Endodermal cell (in vitro differentiated cells): ENCODE data around the gene S100A4. TPM values are rescaled to one million over a fixed set of nuclear protein-coding genes. Genes with fewer than 3 reads are reported as not detected.
A peak's percentile ranks its signal among the peaks of the same experiment; 100 is the strongest.

Source experiments
- DNase-seq: peaks from one replicate; pipeline ENCODE4 v3.0.0-alpha.2; 2017
- H3K27ac ChIP-seq: 2 replicates; pipeline ENCODE4 v1.5.1; 2013; ENCODE audit warnings: mild to moderate bottlenecking, low read depth, low read length, moderate library complexity
- H3K27me3 ChIP-seq: 2 replicates; pipeline ENCODE4 v1.6.1; 2013; ENCODE audit warnings: mild to moderate bottlenecking, low read length, moderate library complexity; ENCODE audit not compliant: insufficient read depth, control insufficient read depth, poor library complexity, severe bottlenecking
- H3K36me3 ChIP-seq: 2 replicates; pipeline ENCODE4 v1.7.0; 2013; ENCODE audit warnings: mild to moderate bottlenecking, low read length, moderate library complexity; ENCODE audit not compliant: control insufficient read depth, insufficient read depth
- H3K4me1 ChIP-seq: one replicate; pipeline ENCODE4 v1.7.0; 2013; ENCODE audit warnings: low read length; ENCODE audit not compliant: control insufficient read depth, insufficient read depth
- H3K4me3 ChIP-seq: 2 replicates; pipeline ENCODE4 v1.5.1; 2013; ENCODE audit warnings: mild to moderate bottlenecking, low read length, moderate library complexity
- H3K9ac ChIP-seq: 2 replicates; pipeline ENCODE4 v1.6.1; 2013; ENCODE audit warnings: mild to moderate bottlenecking, low read length, moderate library complexity; ENCODE audit not compliant: poor library complexity, severe bottlenecking; ENCODE audit errors: extremely low read depth
- H3K9me3 ChIP-seq: 2 replicates; pipeline ENCODE4 v1.6.1; 2013; ENCODE audit warnings: mild to moderate bottlenecking, low read length, moderate library complexity; ENCODE audit not compliant: control insufficient read depth
- H3K27ac Mint-ChIP-seq: 2 replicates; pipeline ENCODE4 v1.8.0; 2020; ENCODE audit warnings: mixed read lengths
- H3K27me3 Mint-ChIP-seq: 2 replicates; pipeline ENCODE4 v1.8.0; 2021; ENCODE audit warnings: mild to moderate bottlenecking, mixed read lengths; ENCODE audit not compliant: insufficient read depth
- H3K36me3 Mint-ChIP-seq: 2 replicates; pipeline ENCODE4 v1.8.0; 2020; ENCODE audit warnings: low read depth, mixed read lengths
- H3K4me1 Mint-ChIP-seq: 2 replicates; pipeline ENCODE4 v1.8.0; 2020; ENCODE audit warnings: mixed read lengths
- H3K4me3 Mint-ChIP-seq: 2 replicates; pipeline ENCODE4 v1.8.0; 2020; ENCODE audit warnings: mild to moderate bottlenecking, moderate library complexity, mixed read lengths
- H3K9me3 Mint-ChIP-seq: 2 replicates; pipeline ENCODE4 v1.8.0; 2020; ENCODE audit warnings: mild to moderate bottlenecking, mixed read lengths
- WGBS, 2 experiments: methylation state at CpG; one replicate each; pipeline versions ENCODE4 v1.1.5 to v1.1.7; 2013; ENCODE audit warnings: missing lambda C conversion rate in 2 of 2, mixed read lengths in 1 of 2; ENCODE audit not compliant: insufficient coverage in 1 of 2, insufficient read length in 1 of 2; 5-methylcytosine and 5-hydroxymethylcytosine counted together
- total RNA-seq, 2 donors: library from RNA; stranded (reverse); fragmentation: NEBNext Ultra II Directional in 1 of 2; extraction: Animal tissue kit (Norgen Biotek cat#: 25700) in 1 of 2; gene quantifications; 2 replicates in 1 of 2; 3 replicates in 1 of 2; pipeline ENCODE4 v1.2.1, GENCODE V29; 2021
- TF ChIP-seq, protein P1 (sequence below): fragments of 200-600 bp; sonication (generic); conservative IDR thresholded peaks from 2 replicates; pipeline ENCODE4 v1.5.0; 2021; ENCODE audit warnings: antibody characterized with exemption, mild to moderate bottlenecking

S100A4 gene
- total RNA-seq, 2 donors from 2014 or later, result 4.9 to 6.2 TPM

DNA sequence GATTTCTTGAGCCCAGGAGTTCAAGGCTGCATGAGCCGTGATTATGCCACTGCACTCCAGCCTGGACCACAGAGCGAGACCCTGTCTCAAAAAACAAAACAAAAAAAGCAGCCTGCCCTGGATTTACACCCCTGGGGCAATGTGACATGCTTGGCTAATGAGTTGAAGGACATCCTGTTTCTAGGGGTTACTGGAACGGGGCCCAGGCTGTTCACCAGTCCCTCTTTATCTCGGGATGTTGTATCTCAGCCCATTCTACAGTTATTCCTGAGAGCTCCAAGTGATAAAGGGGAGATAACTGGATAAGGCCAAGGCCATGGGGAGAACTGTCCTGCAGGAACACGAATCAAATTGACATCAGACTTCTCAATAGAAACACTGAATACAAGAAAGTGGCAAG, 41.7 kb upstream of the S100A4 start:
- H3K9me3 ChIP-seq, result no peaks in the 10 kb centered on the region
- 87 to 93% methylated on average over 4 to 5 of the region's 5 CpGs for WGBS, 2 experiments
- Mint-ChIP-seq H3K27ac (no peak overlapping the region), H3K27me3 (no peaks in the 10 kb centered on the region), H3K4me1 (peaks cover 32% of the 10 kb centered on the region), H3K4me3 (no peak overlapping the region), H3K9me3 (peaks cover 1% of the 10 kb centered on the region), H3K36me3 (no peaks in the 10 kb centered on the region)
- TF ChIP-seq, protein P1, sequence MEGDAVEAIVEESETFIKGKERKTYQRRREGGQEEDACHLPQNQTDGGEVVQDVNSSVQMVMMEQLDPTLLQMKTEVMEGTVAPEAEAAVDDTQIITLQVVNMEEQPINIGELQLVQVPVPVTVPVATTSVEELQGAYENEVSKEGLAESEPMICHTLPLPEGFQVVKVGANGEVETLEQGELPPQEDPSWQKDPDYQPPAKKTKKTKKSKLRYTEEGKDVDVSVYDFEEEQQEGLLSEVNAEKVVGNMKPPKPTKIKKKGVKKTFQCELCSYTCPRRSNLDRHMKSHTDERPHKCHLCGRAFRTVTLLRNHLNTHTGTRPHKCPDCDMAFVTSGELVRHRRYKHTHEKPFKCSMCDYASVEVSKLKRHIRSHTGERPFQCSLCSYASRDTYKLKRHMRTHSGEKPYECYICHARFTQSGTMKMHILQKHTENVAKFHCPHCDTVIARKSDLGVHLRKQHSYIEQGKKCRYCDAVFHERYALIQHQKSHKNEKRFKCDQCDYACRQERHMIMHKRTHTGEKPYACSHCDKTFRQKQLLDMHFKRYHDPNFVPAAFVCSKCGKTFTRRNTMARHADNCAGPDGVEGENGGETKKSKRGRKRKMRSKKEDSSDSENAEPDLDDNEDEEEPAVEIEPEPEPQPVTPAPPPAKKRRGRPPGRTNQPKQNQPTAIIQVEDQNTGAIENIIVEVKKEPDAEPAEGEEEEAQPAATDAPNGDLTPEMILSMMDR, result no peak
- no peak for DNase-seq
- no peak overlapping the region for H3K27ac ChIP-seq
- H3K4me1 ChIP-seq, result peaks cover 7% of the 10 kb centered on the region
- H3K36me3 ChIP-seq, result no peaks in the 10 kb centered on the region
- H3K4me3 ChIP-seq, result no peak overlapping the region
- H3K27me3 ChIP-seq, result no peaks in the 10 kb centered on the region
- no peak overlapping the region for H3K9ac ChIP-seq

DNA sequence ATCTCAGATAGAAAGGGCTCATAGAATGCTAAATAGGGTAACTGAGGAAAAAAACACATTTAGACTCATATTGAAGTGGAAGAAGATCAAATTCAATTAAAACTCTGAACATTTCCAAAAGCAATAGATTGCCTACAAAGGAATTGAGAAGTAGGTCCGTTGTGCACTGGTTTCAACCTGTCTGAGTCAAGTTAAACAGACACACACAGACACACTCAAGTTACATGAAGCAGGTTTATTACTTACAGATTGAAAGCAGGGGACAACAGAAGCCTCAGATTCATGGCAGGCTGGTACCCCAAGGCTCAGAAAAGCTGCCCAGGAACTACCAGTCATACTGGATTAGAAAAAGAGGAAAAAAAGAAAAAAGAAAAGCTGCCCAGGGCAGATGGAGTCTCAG, 40.7 kb upstream of the S100A4 start:
- no peaks in the 10 kb centered on the region for H3K9me3 ChIP-seq
- peaks cover 11% of the 10 kb centered on the region for H3K4me1 ChIP-seq
- 97% methylated on average over 1 of the region's 1 CpG; no CpG with 5 or more reads in 1 of the 2 experiments for WGBS, 2 experiments
- no peak overlapping the region for H3K4me3 ChIP-seq
- no peaks in the 10 kb centered on the region for H3K27me3 ChIP-seq
- TF ChIP-seq, protein P1, result no peak
- no peaks in the 10 kb centered on the region for H3K27me3 Mint-ChIP-seq
- H3K27ac Mint-ChIP-seq, result no peak overlapping the region
- no peaks in the 10 kb centered on the region for H3K36me3 ChIP-seq
- H3K4me1 Mint-ChIP-seq, result peaks cover 32% of the 10 kb centered on the region
- H3K27ac ChIP-seq, result no peak overlapping the region
- H3K4me3 Mint-ChIP-seq, result no peak overlapping the region
- H3K36me3 Mint-ChIP-seq, result no peaks in the 10 kb centered on the region
- DNase-seq, result no peak
- no peak overlapping the region for H3K9ac ChIP-seq
- H3K9me3 Mint-ChIP-seq, result peaks cover 2% of the 10 kb centered on the region

DNA sequence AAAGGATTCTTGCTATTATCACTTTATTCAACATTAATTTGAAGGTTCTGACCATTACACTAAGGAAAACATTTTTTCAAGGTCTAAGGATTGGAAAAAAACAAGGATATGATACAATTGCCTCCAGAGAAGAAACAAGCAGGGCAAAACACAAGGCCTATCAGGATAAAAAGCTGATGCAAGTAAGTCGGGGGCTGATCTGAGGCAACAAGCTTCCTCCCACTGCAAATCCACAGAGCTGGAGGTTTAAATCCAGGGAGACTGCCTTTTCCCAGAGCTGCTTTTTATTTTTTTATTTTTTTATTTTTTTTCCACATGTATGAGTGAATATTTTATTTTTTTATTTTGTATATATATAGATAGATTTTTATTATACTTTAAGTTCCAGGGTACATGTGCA, 39.4 kb upstream of the S100A4 start:
- peaks cover 32% of the 10 kb centered on the region for H3K4me1 Mint-ChIP-seq
- Histone ChIP-seq H3K9me3 (no peaks in the 10 kb centered on the region), H3K4me1 (peaks cover 11% of the 10 kb centered on the region), H3K27ac (no peak overlapping the region), H3K4me3 (no peak overlapping the region), H3K27me3 (no peaks in the 10 kb centered on the region), H3K36me3 (no peaks in the 10 kb centered on the region), H3K9ac (no peak overlapping the region)
- H3K36me3 Mint-ChIP-seq, result no peaks in the 10 kb centered on the region
- WGBS, 2 experiments, result 94 to 100% methylated on average over 1 of the region's 1 CpG
- H3K27ac Mint-ChIP-seq, result peak overlapping the region; percentile 61
- DNase-seq, result no peak
- no peaks in the 10 kb centered on the region for H3K27me3 Mint-ChIP-seq
- TF ChIP-seq, protein P1, result no peak
- H3K9me3 Mint-ChIP-seq, result peaks cover 3% of the 10 kb centered on the region
- no peak overlapping the region for H3K4me3 Mint-ChIP-seq
